Spleen (tissue), 11 donors: ENCODE data around the gene ATG16L2. TPM values are rescaled to one million over a fixed set of nuclear protein-coding genes. Genes with fewer than 3 reads are reported as not detected.

Experiments used
- DNase-seq: peaks from one replicate; pipeline ENCODE4 v3.0.0-alpha.2; 2020
- H3K27ac ChIP-seq, 8 donors: fragments of 200-600 bp; sonication (generic) in 7 of 8; 1 replicate in 4 of 8; 2 replicates in 4 of 8; pipeline versions ENCODE4 v1.5.0 to v1.8.0; 2016 to 2021; ENCODE audit warnings: inconsistent platforms in 4 of 8, mild to moderate bottlenecking in 4 of 8, moderate library complexity in 1 of 8
- H3K27me3 ChIP-seq, 7 donors: fragments of 200-600 bp; sonication (generic) in 6 of 7; replicated peaks in 1 of 7; 1 replicate in 4 of 7; 2 replicates in 3 of 7; pipeline versions ENCODE4 v1.5.0 to v1.8.0; 2016 to 2021; ENCODE audit warnings: inconsistent platforms in 3 of 7, mild to moderate bottlenecking in 1 of 7
- H3K36me3 ChIP-seq, 6 donors: fragments of 200-600 bp; sonication (generic) in 5 of 6; 1 replicate in 4 of 6; 2 replicates in 2 of 6; pipeline versions ENCODE4 v1.5.0 to v1.8.0; 2016 to 2021; ENCODE audit warnings: inconsistent platforms in 2 of 6
- H3K4me1 ChIP-seq, 6 donors: fragments of 200-600 bp; sonication (generic) in 5 of 6; 1 replicate in 3 of 6; 2 replicates in 3 of 6; pipeline versions ENCODE4 v1.5.0 to v1.8.0; 2016 to 2021; ENCODE audit warnings: inconsistent platforms in 3 of 6
- H3K4me3 ChIP-seq, 8 donors: fragments of 200-600 bp; sonication (generic) in 7 of 8; 1 replicate in 4 of 8; 2 replicates in 4 of 8; pipeline versions ENCODE4 v1.5.0 to v1.8.0; 2016 to 2021; ENCODE audit warnings: inconsistent platforms in 4 of 8, mild to moderate bottlenecking in 4 of 8, moderate library complexity in 2 of 8
- H3K9me3 ChIP-seq, 8 donors: fragments of 200-600 bp; sonication (generic) in 7 of 8; 1 replicate in 4 of 8; 2 replicates in 4 of 8; pipeline versions ENCODE4 v1.5.0 to v1.8.0; 2016 to 2021; ENCODE audit warnings: inconsistent platforms in 4 of 8
- POLR2A ChIP-seq, 3 donors: fragments of 450-650 bp; IDR thresholded peaks; one replicate each; pipeline ENCODE4 v1.5.1; 2017; ENCODE audit warnings: antibody characterized with exemption in 3 of 3, mild to moderate bottlenecking in 1 of 3
- POLR2AphosphoS5 ChIP-seq, 3 donors: sonication (generic); formaldehyde crosslinking; IDR thresholded peaks; one replicate each; pipeline ENCODE4 v1.5.1; 2017; ENCODE audit warnings: antibody characterized with exemption in 3 of 3
- WGBS, 5 donors: extraction: QIAGEN DNeasy Blood & Tissue Kit in 3 of 5; methylation state at CpG; one replicate each; pipeline versions ENCODE4 v1.1.5 to v1.1.7; 2013 to 2018; 5-methylcytosine and 5-hydroxymethylcytosine counted together
- intact Hi-C: fragments of 100-400 bp; cut with DNase I; formaldehyde crosslinking; loops from one replicate; pipeline ENCODE4 v1.15.0; 2023; ENCODE audit warnings: low total_unique reads
- polyA plus RNA-seq, 3 donors: library from polyadenylated mRNA; stranded (reverse); fragments of 200-250 nt; gene quantifications; one replicate each; pipeline ENCODE4 v1.2.1, GENCODE V29; 2013
- total RNA-seq, 7 donors: library from RNA; depleted of rRNA in 3 of 7; stranded (reverse); fragments of >200 nt in 3 of 7; fragmentation: NEBNext Ultra II Directional in 4 of 7; extraction: Animal tissue kit (Norgen Biotek cat#: 25700) in 4 of 7; gene quantifications; one replicate each; pipeline versions ENCODE4 v1.1.0 to v1.2.1, GENCODE V29; 2016 to 2021
- TF ChIP-seq, protein P1 (sequence below), 11 experiments: fragments of 200-600 bp in 7 of 11; fragments of 450-650 bp in 4 of 11; sonication (generic) in 4 of 11; IDR thresholded peaks in 8 of 11; conservative IDR thresholded peaks in 3 of 11; 1 replicate in 7 of 11; 2 replicates in 4 of 11; pipeline versions ENCODE4 v1.4.0 to v1.8.0; 2016 to 2021; ENCODE audit warnings: antibody characterized with exemption in 11 of 11, inconsistent platforms in 4 of 11, mild to moderate bottlenecking in 1 of 11
- donor health status: healthy with polysubstance abuse.
- donor health status: DM: no; HTN: no; CAD: no; lungs with moderate emphysema.
- donor health status: DM: no; HTN: no; CAD: no.
- donor health status: Bipolar disorder and iron deficiency.
- donor health status: healthy.
- donor health status: DM: no; HTN: no; CAD: no.
- donor health status: DM: yes; HTN: yes; CAD: no.

The ATG16L2 gene
- total and polyA plus RNA-seq, 10 donors, result 96.9 to 368 (median 237) TPM

DNA sequence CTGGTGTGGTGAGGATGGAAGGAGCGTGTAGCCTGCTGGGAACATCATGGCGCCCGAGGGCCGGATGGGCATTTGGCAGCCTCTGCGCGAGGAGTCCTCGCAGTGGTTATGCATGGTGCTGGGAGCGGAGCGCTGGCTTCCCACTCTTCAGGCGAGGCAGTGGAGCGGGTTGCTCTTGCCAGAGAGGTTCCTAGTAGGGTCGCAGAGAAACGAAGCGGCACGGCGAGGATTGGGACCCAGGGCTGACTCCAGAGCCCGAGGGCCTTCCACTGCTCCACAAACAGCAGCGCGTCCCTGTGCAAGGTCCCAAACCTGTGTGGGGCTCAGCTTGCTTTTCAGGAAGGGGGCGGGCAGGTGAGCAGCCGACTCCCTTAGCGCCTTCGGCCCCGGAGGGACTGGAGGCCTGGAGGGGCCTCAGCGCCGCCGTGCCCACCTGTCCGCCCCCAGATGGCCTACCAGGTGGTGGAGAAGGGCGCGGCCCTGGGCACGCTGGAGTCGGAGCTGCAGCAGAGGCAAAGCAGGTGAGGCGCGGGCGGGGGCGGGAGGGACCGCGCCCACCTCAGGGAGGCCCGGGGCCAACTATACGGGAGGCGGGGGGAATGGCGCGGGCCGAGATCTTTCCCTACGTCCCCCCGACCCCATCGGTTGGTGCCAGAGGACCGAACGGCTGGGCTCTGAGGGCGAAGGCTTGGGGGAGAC, 7.2 kb downstream of the ATG16L2 start:
- TF ChIP-seq, protein P1, sequence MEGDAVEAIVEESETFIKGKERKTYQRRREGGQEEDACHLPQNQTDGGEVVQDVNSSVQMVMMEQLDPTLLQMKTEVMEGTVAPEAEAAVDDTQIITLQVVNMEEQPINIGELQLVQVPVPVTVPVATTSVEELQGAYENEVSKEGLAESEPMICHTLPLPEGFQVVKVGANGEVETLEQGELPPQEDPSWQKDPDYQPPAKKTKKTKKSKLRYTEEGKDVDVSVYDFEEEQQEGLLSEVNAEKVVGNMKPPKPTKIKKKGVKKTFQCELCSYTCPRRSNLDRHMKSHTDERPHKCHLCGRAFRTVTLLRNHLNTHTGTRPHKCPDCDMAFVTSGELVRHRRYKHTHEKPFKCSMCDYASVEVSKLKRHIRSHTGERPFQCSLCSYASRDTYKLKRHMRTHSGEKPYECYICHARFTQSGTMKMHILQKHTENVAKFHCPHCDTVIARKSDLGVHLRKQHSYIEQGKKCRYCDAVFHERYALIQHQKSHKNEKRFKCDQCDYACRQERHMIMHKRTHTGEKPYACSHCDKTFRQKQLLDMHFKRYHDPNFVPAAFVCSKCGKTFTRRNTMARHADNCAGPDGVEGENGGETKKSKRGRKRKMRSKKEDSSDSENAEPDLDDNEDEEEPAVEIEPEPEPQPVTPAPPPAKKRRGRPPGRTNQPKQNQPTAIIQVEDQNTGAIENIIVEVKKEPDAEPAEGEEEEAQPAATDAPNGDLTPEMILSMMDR (IDR thresholded peaks at IDR 0.05 in 8 of 11, conservative IDR thresholded peaks at IDR 0.05 in 3 of 11), result no peak
- TF ChIP-seq POLR2AphosphoS5 (IDR thresholded peaks at IDR 0.05), result peak in 1 of 3 donors; percentile 5
- 73 to 87% (median 78%) methylated on average over 36 to 50 of the region's 50 CpGs for WGBS, 5 donors
- H3K36me3 ChIP-seq, result peaks cover 0 to 100% (median 88%) of the 10 kb centered on the region in 6 donors
- DNase-seq, result no peak
- H3K4me3 ChIP-seq, result peak overlapping the region in 7 of 8 donors; percentile 20 to 62 (median 27)
- intact Hi-C loops, result no loop called here
- H3K27ac ChIP-seq, result peak overlapping the region in 7 of 8 donors; percentile 56 to 88 (median 72)
- no peaks in the 10 kb centered on the region for H3K27me3 ChIP-seq
- H3K4me1 ChIP-seq, result peaks cover 9 to 81% (median 41%) of the 10 kb centered on the region in 6 donors
- H3K9me3 ChIP-seq, result no peaks in the 10 kb centered on the region

DNA sequence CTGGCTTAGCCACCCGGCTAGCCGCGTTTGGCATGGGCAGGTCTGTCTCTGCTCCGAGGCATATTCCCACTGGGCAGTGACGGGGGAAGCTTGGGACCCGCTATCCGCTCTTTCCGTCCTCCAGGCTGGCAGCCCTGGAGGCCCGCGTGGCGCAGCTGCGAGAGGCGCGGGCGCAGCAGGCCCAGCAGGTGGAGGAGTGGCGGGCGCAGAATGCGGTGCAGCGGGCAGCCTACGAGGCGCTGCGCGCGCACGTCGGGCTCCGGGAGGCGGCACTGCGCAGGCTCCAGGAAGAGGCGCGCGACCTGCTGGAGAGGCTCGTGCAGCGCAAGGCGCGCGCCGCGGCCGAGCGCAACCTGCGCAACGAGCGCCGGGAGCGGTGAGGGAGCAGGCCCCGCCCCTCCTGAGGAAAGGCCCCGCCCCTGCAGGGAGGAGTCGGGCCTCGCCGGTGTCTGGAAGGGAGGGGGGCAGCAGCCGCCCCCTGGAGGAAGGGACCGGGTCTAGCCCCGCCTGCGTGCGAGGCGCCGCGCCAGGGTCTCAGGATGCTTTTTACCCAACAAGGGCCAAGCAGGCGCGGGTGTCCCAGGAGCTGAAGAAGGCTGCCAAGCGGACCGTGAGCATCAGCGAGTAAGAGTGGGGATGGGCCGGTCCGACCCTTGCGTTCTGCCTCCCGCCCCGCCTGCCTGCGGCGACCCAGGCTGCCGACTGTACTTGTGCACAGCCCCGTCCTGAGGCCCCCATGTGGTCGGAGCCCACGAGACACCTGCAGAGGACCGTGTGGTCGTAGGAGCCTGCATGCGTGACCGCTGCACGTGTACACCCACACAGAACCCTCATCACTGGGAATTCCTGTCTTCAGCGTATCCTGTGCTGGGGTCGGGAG, 7.9 kb downstream of the ATG16L2 start:
- 36 to 71% (median 48%) methylated on average over 25 to 82 of the region's 82 CpGs for WGBS, 5 donors
- DNase-seq, result peak; percentile 95
- peak; percentile 52 to 84 (median 82) for TF ChIP-seq POLR2AphosphoS5 (IDR thresholded peaks at IDR 0.05)
- TF ChIP-seq, protein P1 (IDR thresholded peaks at IDR 0.05 in 8 of 11, conservative IDR thresholded peaks at IDR 0.05 in 3 of 11), result peak in 6 of 11 experiments; percentile 5 to 50 (median 28)
- TF ChIP-seq POLR2A (IDR thresholded peaks at IDR 0.05), result peak in 1 of 3 donors; percentile 14
- H3K4me3 ChIP-seq, result peak overlapping the region in 7 of 8 donors; percentile 20 to 62 (median 27)
- H3K4me1 ChIP-seq, result peaks cover under 1 to 81% (median 40%) of the 10 kb centered on the region in 6 donors
- H3K27ac ChIP-seq, result peak overlapping the region; percentile 35 to 88 (median 68)
- no peaks in the 10 kb centered on the region for H3K9me3 ChIP-seq
- intact Hi-C loops, result no loop called here
- no peaks in the 10 kb centered on the region for H3K27me3 ChIP-seq
- H3K36me3 ChIP-seq, result peaks cover 0 to 100% (median 87%) of the 10 kb centered on the region in 6 donors

DNA sequence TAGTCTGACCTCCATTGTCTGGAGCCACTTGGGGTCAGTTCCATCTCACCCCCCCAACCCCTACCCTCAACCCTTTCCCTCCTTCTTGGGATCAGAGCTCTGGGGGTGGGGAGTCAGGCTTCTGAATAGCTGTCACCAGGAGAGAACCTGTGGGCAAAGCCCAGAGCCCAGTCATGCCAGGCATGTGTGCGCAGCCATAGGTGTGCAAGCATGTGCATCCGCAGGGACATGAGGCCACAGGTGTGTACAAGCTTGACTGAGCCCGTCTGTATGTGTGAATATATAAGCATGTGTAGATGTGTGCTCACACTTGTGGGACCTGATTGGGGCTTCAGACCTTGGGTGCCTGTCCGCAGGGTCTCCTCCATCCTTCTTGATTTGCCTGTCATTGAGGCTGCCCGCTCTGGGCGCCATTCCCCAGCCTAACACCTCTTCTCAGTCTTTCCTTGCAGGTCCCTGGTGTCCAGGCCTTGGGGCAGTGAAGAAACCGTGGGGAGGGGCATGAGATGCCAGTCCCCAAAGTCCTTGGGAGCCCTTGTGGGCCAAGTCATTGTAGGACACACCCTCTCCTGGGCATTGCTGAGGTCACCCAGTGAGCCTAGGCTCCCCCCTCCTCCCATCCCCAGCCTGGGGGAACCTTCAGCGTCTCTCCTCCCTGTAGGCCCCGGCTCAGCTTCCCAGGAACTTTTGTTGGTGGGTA, 9.0 kb downstream of the ATG16L2 start:
- WGBS, 5 donors, result 91 to 96% (median 94%) methylated on average over 8 to 9 of the region's 9 CpGs
- Histone ChIP-seq H3K36me3 (peaks cover 0 to 99% (median 77%) of the 10 kb centered on the region in 6 donors), H3K27me3 (no peaks in the 10 kb centered on the region), H3K4me1 (peaks cover 7 to 81% (median 43%) of the 10 kb centered on the region in 6 donors), H3K9me3 (no peaks in the 10 kb centered on the region), H3K4me3 (no peak overlapping the region), H3K27ac (peak overlapping the region in 7 of 8 donors; percentile 35 to 88 (median 72))
- intact Hi-C loops, result no loop called here
- TF ChIP-seq POLR2AphosphoS5 (IDR thresholded peaks at IDR 0.05) (peak in 2 of 3 donors; percentile 30 to 32), POLR2A (IDR thresholded peaks at IDR 0.05) (no peak)
- TF ChIP-seq, protein P1 (IDR thresholded peaks at IDR 0.05 in 8 of 11, conservative IDR thresholded peaks at IDR 0.05 in 3 of 11), result no peak
- DNase-seq, result no peak
